HG03064 (cell line): ENCODE data around the gene CLCC1.

Source experiments
- ATAC-seq: cut with Tn5 transposase; IDR thresholded peaks from one replicate; pipeline ENCODE4 v1.9.1; 2021; ENCODE audit warnings: low read depth; ENCODE audit not compliant: unreplicated experiment

The CLCC1 gene

GRCh38 chr1:108916788-108917187 is 46.5 kb downstream of the CLCC1 start:
- ATAC-seq, result no peak
